ENCODE results near the gene TIMP3. TPM values are rescaled to one million over a fixed set of nuclear protein-coding genes. Genes with fewer than 3 reads are reported as not detected.

TIMP3 gene
- total RNA-seq, 1 experiment from 2014 or later, result 0.42 TPM

- no peak for DNase-seq (ENCODE audit: extremely low read depth, low read depth)
Observed at GRCh38 chr22:32827049-32827602, 25.6 kb downstream of the TIMP3 start.

GRCh38 chr22:32828150-32828549 is 26.6 kb downstream of the TIMP3 start:
- no peak for DNase-seq (ENCODE audit: extremely low read depth, low read depth)

- DNase-seq (ENCODE audit: extremely low read depth, low read depth), result no peak
Observed at GRCh38 chr22:32828561-32828960, 27.1 kb downstream of the TIMP3 start.

GRCh38 chr22:32829451-32829851 is 27.9 kb downstream of the TIMP3 start:
- DNase-seq (ENCODE audit: extremely low read depth, low read depth), result no peak

- no peak for DNase-seq (ENCODE audit: extremely low read depth, low read depth)
Observed at GRCh38 chr22:32830473-32830872, 29.0 kb downstream of the TIMP3 start.

- DNase-seq (ENCODE audit: extremely low read depth, low read depth), result no peak
Observed at GRCh38 chr22:32830957-32831356, 29.5 kb downstream of the TIMP3 start.

- DNase-seq (ENCODE audit: extremely low read depth, low read depth), result no peak
Observed at GRCh38 chr22:32831584-32831983, 30.1 kb downstream of the TIMP3 start.

GRCh38 chr22:32832174-32832573 is 30.7 kb downstream of the TIMP3 start:
- no peak for DNase-seq (ENCODE audit: extremely low read depth, low read depth)

- DNase-seq (ENCODE audit: extremely low read depth, low read depth), result peak; percentile 1
Observed at GRCh38 chr22:32836280-32837123, 35.0 kb downstream of the TIMP3 start.

GRCh38 chr22:32837142-32837541 is 35.6 kb downstream of the TIMP3 start:
- DNase-seq (ENCODE audit: extremely low read depth, low read depth), result no peak

- no peak for DNase-seq (ENCODE audit: extremely low read depth, low read depth)
Observed at GRCh38 chr22:32837803-32838202, 36.3 kb downstream of the TIMP3 start.

GRCh38 chr22:32839831-32840584 is 38.5 kb downstream of the TIMP3 start:
- DNase-seq (ENCODE audit: extremely low read depth, low read depth), result no peak

GRCh38 chr22:32841175-32841574 is 39.7 kb downstream of the TIMP3 start:
- DNase-seq (ENCODE audit: extremely low read depth, low read depth), result no peak

GRCh38 chr22:32842486-32842885 is 41.0 kb downstream of the TIMP3 start:
- no peak for DNase-seq (ENCODE audit: extremely low read depth, low read depth)

- DNase-seq (ENCODE audit: extremely low read depth, low read depth), result no peak
Observed at GRCh38 chr22:32843300-32843699, 41.8 kb downstream of the TIMP3 start.

GRCh38 chr22:32844251-32844650 is 42.7 kb downstream of the TIMP3 start:
- no peak for DNase-seq (ENCODE audit: extremely low read depth, low read depth)

- DNase-seq (ENCODE audit: extremely low read depth, low read depth), result no peak
Observed at GRCh38 chr22:32846780-32847491, 45.4 kb downstream of the TIMP3 start.

- DNase-seq (ENCODE audit: extremely low read depth, low read depth), result no peak
Observed at GRCh38 chr22:32848226-32848625, 46.7 kb downstream of the TIMP3 start.

- DNase-seq (ENCODE audit: extremely low read depth, low read depth), result no peak
Observed at GRCh38 chr22:32849501-32849900, 48.0 kb downstream of the TIMP3 start.

GRCh38 chr22:32850157-32850556 is 48.7 kb downstream of the TIMP3 start:
- DNase-seq (ENCODE audit: extremely low read depth, low read depth), result no peak

All from NCI-H460 (cell line).